ENCODE results near the gene KPNA4. TPM values are rescaled to one million over a fixed set of nuclear protein-coding genes. Genes with fewer than 3 reads are reported as not detected.
A peak's percentile ranks its signal among the peaks of the same experiment; 100 is the strongest.

Gene KPNA4
- total and polyA plus RNA-seq, 2 donors (not counting 1 experiment from before 2014, with no cell fraction given) = 33.0 to 38.8 TPM

DNA sequence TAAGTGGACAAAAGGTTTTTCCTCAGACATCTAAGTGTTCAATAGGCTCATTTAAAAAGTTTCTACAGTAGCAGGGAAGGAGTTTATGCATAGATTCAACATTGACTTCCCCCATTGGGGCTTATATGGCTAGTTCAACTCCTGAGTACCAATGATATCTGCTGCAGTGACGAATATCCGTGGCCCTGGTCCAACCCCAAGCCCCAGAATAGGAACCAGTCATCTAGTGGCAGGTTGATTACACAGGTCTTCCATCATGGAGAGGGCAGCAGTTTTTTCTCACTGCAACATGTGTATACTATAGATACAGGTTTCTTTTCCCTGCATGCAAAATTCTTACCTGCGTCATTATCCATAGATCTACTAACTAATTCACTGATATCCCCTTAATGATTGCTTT, 45.8 kb upstream of the KPNA4 start:
- no peaks in the 10 kb centered on the region for H3K27me3 ChIP-seq (ENCODE audit: control insufficient read depth, insufficient read depth, low read length)
- H3K36me3 ChIP-seq (ENCODE audit: control insufficient read depth, insufficient read depth, low read length) = no peaks in the 10 kb centered on the region
- no peak overlapping the region for H2AFZ ChIP-seq (ENCODE audit: low read length)
- H4K20me1 ChIP-seq (ENCODE audit: control insufficient read depth, extremely low read depth, insufficient read depth, low read length) = no peaks in the 10 kb centered on the region
- no peak overlapping the region for H3K27ac ChIP-seq (ENCODE audit: insufficient read depth, low read length)
- DNase-seq (ENCODE audit: low read depth in 2 of 2) = no peak
- no peak overlapping the region for H3K4me2 ChIP-seq (ENCODE audit: extremely low read depth, insufficient read depth, low read length)
- H3K79me2 ChIP-seq (ENCODE audit: control insufficient read depth, insufficient read depth, low read length) = no peaks in the 10 kb centered on the region
- no peaks in the 10 kb centered on the region for H3K9me3 ChIP-seq (ENCODE audit: control insufficient read depth, insufficient read depth, low read depth, low read length)
- no peaks in the 10 kb centered on the region for H3K4me1 ChIP-seq (ENCODE audit: control insufficient read depth, extremely low read depth, insufficient read depth, low read length)
- H3K4me3 ChIP-seq (replicated peaks in 1 of 4; ENCODE audit: control extremely low read depth in 1 of 4, insufficient read depth in 1 of 4, low read depth in 3 of 4, low read length in 4 of 4) = no peak overlapping the region
- TF ChIP-seq, protein P1, sequence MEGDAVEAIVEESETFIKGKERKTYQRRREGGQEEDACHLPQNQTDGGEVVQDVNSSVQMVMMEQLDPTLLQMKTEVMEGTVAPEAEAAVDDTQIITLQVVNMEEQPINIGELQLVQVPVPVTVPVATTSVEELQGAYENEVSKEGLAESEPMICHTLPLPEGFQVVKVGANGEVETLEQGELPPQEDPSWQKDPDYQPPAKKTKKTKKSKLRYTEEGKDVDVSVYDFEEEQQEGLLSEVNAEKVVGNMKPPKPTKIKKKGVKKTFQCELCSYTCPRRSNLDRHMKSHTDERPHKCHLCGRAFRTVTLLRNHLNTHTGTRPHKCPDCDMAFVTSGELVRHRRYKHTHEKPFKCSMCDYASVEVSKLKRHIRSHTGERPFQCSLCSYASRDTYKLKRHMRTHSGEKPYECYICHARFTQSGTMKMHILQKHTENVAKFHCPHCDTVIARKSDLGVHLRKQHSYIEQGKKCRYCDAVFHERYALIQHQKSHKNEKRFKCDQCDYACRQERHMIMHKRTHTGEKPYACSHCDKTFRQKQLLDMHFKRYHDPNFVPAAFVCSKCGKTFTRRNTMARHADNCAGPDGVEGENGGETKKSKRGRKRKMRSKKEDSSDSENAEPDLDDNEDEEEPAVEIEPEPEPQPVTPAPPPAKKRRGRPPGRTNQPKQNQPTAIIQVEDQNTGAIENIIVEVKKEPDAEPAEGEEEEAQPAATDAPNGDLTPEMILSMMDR (conservative IDR thresholded peaks at IDR 0.05 in 1 of 2, IDR thresholded peaks at IDR 0.05 in 1 of 2; ENCODE audit: low read depth in 1 of 2, low read length in 2 of 2) = no peak
- no peak for TF ChIP-seq EZH2 (IDR thresholded peaks at IDR 0.05; ENCODE audit: low read length, missing control alignments)
- no peak overlapping the region for H3K9ac ChIP-seq (ENCODE audit: insufficient read depth, low read length)

DNA sequence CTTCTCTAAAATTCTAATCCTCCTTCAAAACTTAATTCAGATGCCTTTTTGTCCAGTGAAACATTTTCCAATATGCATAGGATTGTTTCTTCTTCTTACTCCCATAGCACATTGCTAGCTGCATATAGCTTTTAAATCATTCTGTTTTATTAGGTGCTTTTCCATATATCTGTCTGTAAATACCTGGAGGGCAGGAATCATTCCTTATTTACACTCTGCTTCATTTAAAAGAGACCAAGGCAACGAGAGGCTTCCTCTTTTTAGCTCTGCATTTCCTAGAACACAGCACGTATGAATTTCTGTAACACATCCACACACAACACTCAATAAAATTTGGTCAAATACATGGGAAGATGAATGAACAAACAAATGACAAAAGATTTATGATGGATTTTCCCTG, 43.5 kb upstream of the KPNA4 start:
- Histone ChIP-seq H3K9ac (ENCODE audit: insufficient read depth, low read length) (no peak overlapping the region), H3K4me2 (ENCODE audit: extremely low read depth, insufficient read depth, low read length) (no peak overlapping the region), H2AFZ (ENCODE audit: low read length) (no peak overlapping the region), H3K27me3 (ENCODE audit: control insufficient read depth, insufficient read depth, low read length) (no peaks in the 10 kb centered on the region), H3K4me3 (replicated peaks in 1 of 4; ENCODE audit: control extremely low read depth in 1 of 4, insufficient read depth in 1 of 4, low read depth in 3 of 4, low read length in 4 of 4) (no peak overlapping the region), H3K36me3 (ENCODE audit: control insufficient read depth, insufficient read depth, low read length) (no peaks in the 10 kb centered on the region), H3K4me1 (ENCODE audit: control insufficient read depth, extremely low read depth, insufficient read depth, low read length) (no peaks in the 10 kb centered on the region), H4K20me1 (ENCODE audit: control insufficient read depth, extremely low read depth, insufficient read depth, low read length) (no peaks in the 10 kb centered on the region), H3K79me2 (ENCODE audit: control insufficient read depth, insufficient read depth, low read length) (no peaks in the 10 kb centered on the region), H3K9me3 (ENCODE audit: control insufficient read depth, insufficient read depth, low read depth, low read length) (no peaks in the 10 kb centered on the region), H3K27ac (ENCODE audit: insufficient read depth, low read length) (no peak overlapping the region)
- no peak for TF ChIP-seq EZH2 (IDR thresholded peaks at IDR 0.05; ENCODE audit: low read length, missing control alignments)
- TF ChIP-seq, protein P1 (conservative IDR thresholded peaks at IDR 0.05 in 1 of 2, IDR thresholded peaks at IDR 0.05 in 1 of 2; ENCODE audit: low read depth in 1 of 2, low read length in 2 of 2) = no peak
- DNase-seq (ENCODE audit: low read depth in 2 of 2) = no peak

DNA sequence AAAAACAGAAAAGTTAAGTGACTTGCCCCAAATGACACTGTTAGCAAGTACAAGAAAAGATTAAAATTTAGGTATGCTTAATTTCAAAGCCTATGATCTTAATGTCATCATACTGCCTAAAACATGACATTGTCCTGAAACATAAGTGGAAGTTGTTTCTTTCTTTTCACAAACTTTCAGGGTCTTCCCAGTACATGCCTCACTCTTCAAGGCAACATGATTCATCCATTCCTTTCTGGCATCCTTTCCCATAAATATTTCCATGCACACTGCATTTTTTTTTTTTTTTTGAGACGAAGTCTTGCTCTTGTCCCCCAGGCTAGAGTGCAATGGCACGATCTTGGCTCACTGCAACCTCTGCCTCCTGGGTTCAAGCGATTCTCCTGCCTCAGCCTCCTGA, 42.5 kb upstream of the KPNA4 start:
- Histone ChIP-seq H2AFZ (ENCODE audit: low read length) (no peak overlapping the region), H3K4me3 (replicated peaks in 1 of 4; ENCODE audit: control extremely low read depth in 1 of 4, insufficient read depth in 1 of 4, low read depth in 3 of 4, low read length in 4 of 4) (no peak overlapping the region), H3K36me3 (ENCODE audit: control insufficient read depth, insufficient read depth, low read length) (no peaks in the 10 kb centered on the region), H3K4me2 (ENCODE audit: extremely low read depth, insufficient read depth, low read length) (no peak overlapping the region), H3K27ac (ENCODE audit: insufficient read depth, low read length) (no peak overlapping the region), H3K9ac (ENCODE audit: insufficient read depth, low read length) (no peak overlapping the region), H3K4me1 (ENCODE audit: control insufficient read depth, extremely low read depth, insufficient read depth, low read length) (no peaks in the 10 kb centered on the region), H3K9me3 (ENCODE audit: control insufficient read depth, insufficient read depth, low read depth, low read length) (no peaks in the 10 kb centered on the region), H3K27me3 (ENCODE audit: control insufficient read depth, insufficient read depth, low read length) (no peaks in the 10 kb centered on the region), H3K79me2 (ENCODE audit: control insufficient read depth, insufficient read depth, low read length) (no peaks in the 10 kb centered on the region), H4K20me1 (ENCODE audit: control insufficient read depth, extremely low read depth, insufficient read depth, low read length) (no peaks in the 10 kb centered on the region)
- peak in 1 of 2 donors; percentile 50 for DNase-seq (ENCODE audit: low read depth in 2 of 2)
- TF ChIP-seq, protein P1 (conservative IDR thresholded peaks at IDR 0.05 in 1 of 2, IDR thresholded peaks at IDR 0.05 in 1 of 2; ENCODE audit: low read depth in 1 of 2, low read length in 2 of 2) = no peak
- no peak for TF ChIP-seq EZH2 (IDR thresholded peaks at IDR 0.05; ENCODE audit: low read length, missing control alignments)

Data from fibroblast of lung (primary cell).